ENCODE data around the gene HPS1.

The HPS1 gene

GRCh38 chr10:98431016-98431415 is 15.7 kb downstream of the HPS1 start:
- no peak for DNase-seq

- no peak for DNase-seq
Observed at GRCh38 chr10:98430427-98430826, 16.3 kb downstream of the HPS1 start.

- DNase-seq: no peak
Observed at GRCh38 chr10:98429320-98430072, 17.2 kb downstream of the HPS1 start.

- no peak for DNase-seq
Observed at GRCh38 chr10:98427011-98427515, 19.7 kb downstream of the HPS1 start.

GRCh38 chr10:98425511-98426352 is 21.0 kb downstream of the HPS1 start:
- no peak for DNase-seq

- no peak for DNase-seq
Observed at GRCh38 chr10:98424295-98425254, 22.2 kb downstream of the HPS1 start.

GRCh38 chr10:98423691-98424120 is 23.0 kb downstream of the HPS1 start:
- no peak for DNase-seq

- no peak for DNase-seq
Observed at GRCh38 chr10:98422182-98422581, 24.6 kb downstream of the HPS1 start.

GRCh38 chr10:98420786-98421185 is 25.9 kb downstream of the HPS1 start:
- DNase-seq: no peak

GRCh38 chr10:98419469-98420261 is 27.1 kb downstream of the HPS1 start:
- DNase-seq: no peak

- no peak for DNase-seq
Observed at GRCh38 chr10:98418665-98419468, 27.9 kb downstream of the HPS1 start.

- no peak for DNase-seq
Observed at GRCh38 chr10:98417973-98418664, 28.6 kb downstream of the HPS1 start.

GRCh38 chr10:98417481-98417959 is 29.2 kb downstream of the HPS1 start:
- DNase-seq: no peak

- no peak for DNase-seq
Observed at GRCh38 chr10:98416606-98417388, 29.9 kb downstream of the HPS1 start.

GRCh38 chr10:98415731-98416119 is 31.0 kb downstream of the HPS1 start:
- DNase-seq: no peak

- no peak for DNase-seq
Observed at GRCh38 chr10:98414932-98415730, 31.6 kb downstream of the HPS1 start, which contains the start of gene PYROXD2. Gene PYROXD2 (minus strand): TSS chr10:98415182. CDS start chr10:98415135, 47 bp downstream.

GRCh38 chr10:98414578-98414931 is 32.2 kb downstream of the HPS1 start:
- DNase-seq: no peak

- no peak for DNase-seq
Observed at GRCh38 chr10:98411768-98412167, 35.0 kb downstream of the HPS1 start.
